IPS-NIHi7 (cell line): ENCODE data around the gene TMEM121.

Source experiments
- DNase-seq: peaks from one replicate; pipeline ENCODE4 v3.0.0; 2012; ENCODE audit warnings: mixed read lengths; ENCODE audit errors: extremely low spot score

The TMEM121 gene

DNA sequence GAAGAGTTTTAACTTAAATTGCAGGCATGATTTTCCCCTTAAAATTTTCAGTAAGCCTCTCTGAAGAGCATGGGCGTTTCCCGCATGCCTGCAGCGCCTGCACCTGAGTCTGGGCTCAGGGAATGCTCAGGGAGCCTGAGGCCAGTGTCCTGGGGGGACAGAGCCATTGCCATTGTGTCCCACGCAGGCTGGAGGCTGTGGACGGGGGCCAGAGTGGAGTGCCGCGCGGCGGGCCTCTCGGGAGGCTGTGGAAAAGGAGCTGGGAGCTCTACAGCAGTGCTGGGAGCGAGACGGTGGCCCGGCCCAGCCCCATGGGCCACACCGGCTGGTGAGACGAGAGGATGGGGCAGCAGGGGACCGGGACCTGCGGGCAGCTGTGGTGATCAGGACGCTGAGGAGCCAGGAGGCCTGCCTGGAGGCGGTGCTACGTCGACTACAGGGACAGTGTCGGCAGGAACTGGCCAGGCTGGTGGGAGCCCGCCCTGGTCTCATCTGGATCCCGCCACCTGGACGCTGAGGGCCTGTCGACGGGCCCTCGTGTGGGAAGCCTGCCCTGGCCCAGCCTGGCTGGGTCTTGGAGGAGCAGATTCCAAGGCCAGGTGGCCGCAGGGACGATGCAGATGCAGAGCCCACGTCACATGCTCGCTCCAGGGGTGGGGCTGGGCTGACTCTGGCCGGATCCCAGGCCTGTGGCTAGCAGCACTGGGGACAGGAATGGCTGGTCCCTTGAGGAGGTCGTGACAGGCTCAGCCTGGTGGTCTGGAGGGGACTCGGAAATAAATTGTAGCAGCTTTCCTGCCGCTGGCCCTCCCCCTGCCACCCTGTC is 27.7 kb upstream of the TMEM121 start:
- DNase-seq: no peak

DNA sequence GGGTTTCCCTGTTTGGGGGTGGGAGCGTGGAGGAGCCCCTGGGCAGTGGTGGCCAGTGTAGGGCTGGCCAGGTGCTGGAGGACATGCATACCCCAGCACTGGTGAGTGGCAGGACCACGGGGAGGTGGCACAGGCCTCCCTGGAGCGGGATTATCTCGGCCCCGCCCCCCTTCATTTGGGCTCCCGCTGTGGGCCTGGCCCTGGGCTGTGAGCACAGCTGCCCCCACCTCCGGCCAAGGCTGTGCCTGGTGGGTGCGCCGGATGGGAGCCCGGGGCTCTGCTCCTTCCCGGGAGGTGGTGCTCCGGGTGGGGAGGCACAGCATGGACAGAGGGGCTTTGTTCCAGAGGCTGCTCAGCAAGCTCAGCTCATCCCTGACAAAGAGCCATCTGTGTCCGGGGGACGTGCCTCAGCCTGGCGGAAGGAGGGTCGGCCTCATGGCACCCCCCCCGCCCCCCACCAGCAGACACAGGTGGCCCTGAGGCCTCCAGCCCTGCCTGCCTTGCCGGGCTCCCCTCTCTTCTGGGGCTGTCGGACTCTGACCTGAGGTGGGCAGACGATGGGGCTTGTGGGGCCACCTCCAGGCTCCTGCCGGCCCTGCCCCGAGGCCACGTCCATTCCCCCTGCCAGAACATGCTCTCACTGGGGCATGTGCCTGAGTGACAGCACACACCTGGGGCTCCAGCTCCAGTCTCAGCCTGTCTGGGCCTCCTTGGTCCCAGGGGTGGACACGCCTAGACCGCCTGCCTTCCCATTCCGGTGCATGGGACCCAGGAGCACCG is 26.9 kb upstream of the TMEM121 start:
- DNase-seq: no peak

DNA sequence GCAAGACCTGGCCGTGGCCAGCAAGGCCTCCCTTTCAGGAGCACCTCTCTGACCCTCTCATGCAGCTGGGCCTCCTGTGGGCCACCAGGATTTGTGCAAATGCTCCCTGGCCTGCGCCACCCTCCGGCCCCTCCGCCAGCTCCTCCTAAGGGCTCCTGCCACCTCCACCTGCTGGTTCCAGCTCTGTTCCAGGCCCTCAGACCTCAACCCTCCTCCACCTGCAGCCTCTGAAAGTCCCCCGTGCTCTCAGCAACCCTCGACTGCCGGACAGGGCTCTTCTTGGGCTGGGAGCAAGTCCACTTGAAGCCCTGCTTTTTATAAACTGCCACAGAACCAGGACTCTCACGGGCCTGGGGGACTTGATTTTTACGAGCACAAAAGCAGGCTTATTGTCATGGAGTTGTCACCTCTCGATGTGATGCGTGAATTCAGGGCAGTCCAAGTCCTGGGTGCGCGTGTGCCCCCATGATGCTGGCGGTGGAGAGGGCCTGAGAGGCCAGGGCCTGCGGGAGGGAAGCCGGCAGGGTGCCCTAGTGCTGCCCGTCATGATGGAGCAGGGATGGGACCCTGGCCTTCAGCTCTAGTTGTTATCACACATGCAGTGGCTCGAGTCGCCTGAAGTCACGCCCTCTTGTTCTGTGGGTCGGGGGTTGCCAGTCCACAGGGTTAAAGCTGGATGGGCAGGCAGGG is 26.2 kb upstream of the TMEM121 start:
- DNase-seq: no peak

DNA sequence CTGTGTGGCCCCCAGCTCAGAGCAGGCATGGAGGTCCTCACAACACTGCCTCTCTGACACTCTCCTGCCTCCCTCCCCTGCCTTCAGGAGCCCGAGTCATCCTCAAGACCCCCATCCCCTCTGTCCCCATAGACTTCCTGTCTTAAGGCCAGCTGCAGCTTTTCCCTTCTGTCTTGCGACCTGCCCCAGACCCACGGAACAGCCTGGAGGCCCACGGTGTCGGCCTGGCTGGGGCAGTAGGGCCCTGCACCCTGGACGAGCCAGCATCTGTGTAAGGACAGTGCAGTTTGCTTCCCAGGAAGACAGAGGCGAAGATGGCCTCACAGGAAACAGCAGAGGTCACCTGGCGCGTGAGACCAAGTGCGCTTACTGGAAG is 25.7 kb upstream of the TMEM121 start:
- no peak for DNase-seq

DNA sequence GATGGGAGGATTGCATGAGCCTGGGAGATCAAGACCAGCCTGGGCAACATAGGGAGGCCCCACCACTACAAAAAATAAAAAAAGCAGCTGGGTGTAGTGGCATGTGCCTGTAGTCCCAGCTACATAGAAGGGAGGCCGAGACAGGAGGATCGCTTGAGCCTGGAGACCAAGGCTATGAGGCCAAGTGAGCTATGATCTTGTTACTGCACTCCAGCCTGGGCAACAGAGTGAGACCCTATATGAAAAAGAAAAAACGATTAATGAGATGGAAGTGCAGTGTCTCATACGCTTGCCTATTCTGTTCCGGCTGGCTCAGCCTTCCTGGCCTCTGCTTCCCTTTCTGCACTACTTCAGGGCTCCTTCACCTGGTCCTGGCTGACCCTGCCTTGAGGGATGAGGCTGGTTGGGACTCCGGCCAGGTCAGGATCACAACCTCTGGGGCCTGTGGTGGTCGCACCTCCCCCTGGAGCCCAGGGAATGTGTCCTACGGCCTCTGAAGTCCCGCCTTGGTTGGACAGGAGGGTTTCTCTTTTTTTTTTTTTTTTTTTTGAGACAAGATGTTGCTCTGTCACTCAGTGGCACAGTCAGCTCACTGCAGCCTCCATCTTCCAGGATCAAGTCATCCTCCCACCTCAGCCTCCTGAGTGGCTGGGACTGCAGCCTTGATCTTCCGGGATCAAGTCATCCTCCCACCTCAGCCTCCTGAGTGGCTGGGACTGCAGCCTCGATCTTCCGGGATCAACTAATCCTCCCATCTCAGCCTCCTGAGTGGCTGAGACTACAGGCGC is 24.7 kb upstream of the TMEM121 start:
- DNase-seq: no peak

DNA sequence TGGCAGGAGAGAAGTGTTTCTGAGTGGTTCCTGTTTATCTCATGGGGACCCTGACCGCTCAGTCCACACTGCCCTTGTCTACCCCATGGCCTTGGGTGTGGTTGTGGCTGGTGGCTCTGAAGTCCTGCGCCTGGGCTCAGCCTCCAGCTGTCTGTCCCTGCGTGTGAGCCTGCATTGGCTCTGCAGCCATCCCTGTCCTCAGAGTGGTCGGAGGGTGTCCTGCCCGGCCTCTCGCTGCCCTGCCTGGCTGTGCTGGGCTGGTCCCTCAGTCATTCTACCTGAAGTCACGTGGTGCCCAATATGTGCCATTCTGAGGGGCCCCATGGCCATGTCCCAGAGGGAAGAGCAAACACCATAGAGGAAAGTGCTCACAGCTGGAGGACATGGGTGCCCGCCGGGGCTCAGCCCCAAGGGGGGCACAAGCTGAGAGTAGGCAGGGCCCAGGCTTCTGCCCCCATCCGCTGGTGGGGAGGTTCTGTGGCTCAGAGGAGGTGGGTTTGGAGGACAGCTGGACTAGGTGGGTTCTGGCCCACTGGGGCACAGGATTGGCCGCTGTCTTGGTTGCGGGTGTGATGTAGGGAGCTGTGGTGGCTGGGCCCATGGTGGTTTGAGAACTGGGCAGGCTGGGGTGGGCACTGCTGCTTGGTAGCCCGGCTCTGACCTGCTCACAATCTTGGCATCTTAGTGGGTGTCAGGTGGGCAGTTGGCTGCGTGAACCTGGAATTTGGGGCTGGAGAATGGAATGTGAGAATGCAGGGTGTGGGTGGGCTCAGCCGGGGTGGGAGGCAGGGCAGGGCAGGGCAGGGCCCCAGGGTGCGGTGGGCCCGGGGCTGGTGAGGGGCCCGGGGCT is 23.7 kb upstream of the TMEM121 start:
- no peak for DNase-seq

DNA sequence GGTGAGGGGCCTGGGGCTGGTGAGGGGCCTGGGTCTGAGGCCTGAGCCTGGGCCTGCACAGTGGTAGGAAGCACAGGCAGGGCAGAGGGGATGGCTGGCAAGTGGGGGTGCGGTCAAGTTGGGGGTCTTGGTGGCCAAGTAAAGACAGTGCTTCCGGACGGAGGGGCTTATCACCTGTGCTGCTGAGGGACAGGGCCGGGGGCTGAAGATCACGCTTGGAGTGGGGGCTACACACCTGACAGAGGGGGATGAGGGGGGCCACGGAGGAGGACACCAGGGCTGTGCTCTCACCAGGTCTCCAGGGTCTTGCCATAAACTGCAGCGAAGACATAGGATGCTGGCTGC is 23.1 kb upstream of the TMEM121 start:
- no peak for DNase-seq

DNA sequence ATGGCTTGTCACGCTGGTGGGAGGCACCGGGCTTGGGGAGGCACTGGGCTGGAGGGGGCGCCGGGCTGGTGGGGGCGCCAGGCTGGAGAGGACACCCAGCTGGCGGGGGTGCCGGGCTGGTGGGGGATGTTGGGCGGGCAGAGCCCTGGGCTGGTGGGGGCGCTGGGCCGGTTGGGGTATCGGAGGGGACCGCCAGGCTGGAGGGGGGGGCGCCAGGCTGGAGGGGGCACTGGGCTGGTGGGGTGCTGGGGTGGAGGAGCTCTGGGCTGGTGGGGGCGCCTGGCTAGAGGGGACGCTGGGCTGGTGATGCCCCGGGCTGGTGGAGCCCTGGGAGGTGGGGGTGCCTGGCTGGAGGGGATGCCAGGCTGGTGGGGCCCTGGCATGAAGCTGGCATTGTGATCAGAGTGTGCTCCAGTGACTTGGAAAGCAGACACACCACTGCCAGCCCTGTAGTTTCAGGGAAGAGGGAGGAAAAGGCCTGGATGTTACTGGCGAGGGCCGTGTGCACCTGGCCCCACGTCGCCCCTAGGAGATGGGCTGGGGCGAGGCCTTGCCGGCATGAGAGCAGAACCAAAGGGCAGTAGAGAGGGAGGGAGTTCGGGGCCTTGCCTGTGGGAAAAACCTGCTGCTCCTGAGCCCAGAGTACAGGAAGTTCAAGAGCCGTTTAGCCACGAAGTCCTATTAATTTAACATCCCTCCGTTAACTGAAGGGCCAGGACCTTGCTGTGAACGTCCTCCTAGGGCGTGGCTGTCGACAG is 22.3 kb upstream of the TMEM121 start:
- DNase-seq: no peak

DNA sequence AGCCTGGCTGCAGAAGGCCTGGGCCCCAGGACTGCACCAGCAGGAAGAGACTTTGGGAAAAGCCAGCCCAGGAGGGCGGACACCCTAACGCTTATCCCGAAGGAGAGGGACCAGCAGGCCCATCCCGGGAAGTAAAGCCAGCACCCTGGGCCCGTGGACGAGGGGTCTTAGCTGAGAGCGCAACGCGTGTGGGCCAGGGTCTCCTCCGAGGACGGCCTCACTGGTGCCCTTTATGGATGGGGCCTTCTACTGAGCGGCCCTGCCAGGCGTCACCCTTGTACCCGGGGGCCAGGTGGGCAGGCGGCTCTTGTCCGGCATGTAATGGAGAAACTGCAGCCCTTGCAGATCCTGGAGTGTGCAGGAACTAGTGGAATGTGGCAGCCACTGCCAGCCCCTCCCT is 21.3 kb upstream of the TMEM121 start:
- DNase-seq: no peak

DNA sequence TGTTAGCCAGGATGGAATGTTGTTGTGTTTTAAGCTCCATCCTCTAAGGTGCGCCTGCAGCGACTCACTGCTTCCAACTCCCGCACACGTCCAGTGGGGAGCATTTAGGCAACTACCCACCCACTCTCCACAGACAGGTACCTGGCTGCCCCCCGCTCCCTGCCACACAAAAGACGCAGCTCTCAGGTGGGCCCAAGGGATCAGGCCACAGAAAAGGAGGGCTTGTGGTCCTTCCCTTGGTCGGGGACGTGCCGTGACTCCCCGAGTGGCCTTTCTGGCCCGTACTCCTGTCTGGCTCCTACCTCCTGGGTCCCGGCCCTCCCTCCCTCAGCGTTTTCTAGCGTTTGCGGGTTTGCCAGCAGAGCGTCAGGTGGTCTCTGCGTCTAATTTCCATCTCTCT is 19.1 kb upstream of the TMEM121 start:
- no peak for DNase-seq

DNA sequence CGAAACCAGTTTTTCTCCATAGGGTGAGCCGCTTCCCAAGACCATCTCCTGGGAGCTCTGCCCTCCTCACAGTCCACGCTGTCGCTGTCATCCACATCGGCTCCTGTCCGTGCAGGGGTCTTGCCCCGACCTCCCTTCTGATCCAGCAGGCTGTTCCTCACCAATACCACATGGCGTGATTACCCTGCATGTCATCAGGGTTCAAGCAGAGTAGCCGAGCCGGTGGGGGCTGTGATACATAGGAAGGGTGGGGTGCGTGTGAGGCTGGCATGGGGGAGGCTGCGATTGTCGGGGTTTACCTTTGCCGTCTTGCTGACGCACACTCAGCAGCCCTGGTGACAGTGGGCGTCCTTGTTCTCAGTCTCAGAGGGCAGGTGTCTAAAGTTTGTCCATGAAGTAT is 18.3 kb upstream of the TMEM121 start:
- DNase-seq: no peak

DNA sequence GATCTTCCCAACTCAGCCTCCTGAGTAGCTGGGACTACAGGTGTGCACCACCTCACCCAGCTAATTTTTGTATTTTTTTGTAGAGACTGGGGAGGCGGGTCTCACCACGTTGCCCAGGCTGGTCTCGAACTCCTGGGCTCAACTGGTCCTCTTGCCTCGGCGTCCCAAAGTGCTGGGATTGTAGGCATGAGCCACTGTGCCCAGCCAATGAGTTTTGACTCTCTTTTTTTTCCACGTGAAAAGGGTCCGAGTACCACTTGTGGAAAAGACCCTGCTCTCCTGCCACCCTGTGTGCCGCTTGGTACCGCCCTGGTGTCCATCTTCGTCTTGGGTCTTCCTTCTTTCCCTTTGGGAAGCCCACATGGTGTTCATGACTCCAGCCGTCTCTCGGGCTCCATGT is 17.8 kb upstream of the TMEM121 start:
- DNase-seq: no peak

DNA sequence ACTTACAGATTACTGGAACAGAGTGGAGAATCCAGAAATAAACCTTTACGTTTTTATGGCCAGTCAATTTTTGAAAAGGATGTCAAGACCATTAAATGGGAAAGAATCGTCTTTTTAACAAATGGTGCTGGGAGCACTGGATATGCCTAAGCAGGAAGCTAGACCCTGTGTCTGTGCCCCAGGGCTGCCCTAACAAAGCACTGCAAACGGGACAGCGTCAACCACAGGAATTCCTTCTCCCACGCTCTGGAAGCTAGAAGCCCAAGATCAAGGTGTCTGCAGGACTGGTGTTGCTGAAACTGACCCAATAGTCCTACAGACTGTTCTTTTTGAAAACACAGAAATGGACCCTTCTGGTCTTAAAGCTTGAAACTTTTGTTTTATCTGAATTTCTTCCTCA is 9.3 kb upstream of the TMEM121 start:
- no peak for DNase-seq

DNA sequence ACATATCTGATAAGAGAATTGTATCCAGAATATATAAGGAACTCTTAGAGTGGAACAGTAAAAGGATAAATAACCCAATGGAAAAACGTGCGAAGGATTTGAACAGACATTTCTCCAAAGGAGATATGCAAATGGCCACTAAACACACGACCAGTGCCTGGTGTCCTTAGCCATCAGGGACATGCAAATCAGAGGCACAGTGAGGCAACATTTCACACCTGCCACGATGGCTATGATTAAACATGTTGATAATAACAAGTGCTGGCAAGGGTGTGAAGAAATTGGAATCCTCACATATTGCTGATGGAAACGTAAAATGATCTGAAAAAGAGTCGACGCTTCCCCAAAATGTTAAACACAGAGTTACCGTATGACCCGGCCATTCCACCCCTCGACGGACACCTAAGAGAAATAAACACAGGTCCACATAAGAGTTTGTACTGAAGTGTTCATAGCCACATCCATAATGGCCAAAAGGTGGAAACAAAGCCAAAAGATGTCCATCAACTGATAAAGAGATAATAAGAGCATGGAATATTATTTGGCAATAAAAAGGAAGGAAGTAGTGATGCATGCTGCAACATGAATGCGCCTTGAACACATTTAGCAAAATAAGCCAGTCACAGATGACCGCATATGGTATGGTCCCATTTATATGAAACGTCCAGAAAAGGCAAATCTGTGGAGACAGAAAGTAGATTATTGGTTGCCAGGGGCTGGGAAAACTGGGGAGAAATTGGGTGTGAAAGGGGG is 6.3 kb upstream of the TMEM121 start:
- no peak for DNase-seq

DNA sequence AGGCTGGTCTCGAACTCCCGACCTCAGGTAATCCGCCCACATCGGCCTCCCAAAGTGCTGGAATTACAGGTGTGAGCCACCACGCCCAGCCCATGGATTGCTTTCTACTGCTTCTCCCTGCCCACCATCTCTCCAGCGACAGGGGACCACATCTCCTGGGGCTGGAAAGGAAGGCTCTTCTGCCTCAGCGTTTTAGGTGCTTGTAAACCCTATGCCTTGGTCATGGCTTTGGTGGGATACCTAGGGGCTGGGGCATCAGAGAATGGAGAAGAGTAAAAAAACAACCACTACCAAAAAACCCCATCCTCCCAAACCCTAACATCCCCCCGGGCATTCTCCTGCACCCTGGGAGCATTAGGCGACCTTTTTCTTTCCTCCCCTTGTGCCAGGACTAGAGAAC is 1.1 kb upstream of the TMEM121 start:
- no peak for DNase-seq

DNA sequence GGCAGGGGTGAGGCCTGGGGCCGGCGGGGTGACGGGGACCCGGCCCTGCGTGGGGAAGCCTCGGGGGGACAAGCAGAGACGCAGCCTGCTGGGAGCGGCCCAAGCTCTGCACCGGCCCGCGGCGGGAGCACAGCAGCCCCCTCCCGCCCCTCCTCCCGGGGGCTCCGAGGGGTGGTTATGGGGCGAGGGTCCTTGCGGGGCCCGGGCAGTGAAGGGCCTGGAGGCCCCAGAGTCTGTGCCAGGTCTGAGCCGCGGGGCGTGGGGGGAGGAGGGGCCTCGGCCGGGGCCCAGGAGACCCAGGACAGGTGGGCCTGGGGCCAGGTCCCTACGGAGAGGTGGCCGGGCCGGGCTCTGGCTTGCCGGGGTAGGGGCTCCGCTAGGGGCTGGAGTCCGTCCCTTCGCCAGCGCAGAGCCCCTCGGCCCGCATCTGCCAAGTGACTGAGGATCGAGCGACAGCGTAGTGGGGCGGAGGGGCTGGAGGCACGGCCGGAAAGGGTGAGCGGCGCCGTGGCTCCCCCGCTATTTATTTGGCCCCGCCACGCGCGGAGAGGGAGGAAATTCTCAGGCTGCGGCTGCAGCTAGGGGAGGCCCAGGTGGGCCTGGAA is 495 bp downstream of the TMEM121 start:
- DNase-seq: no peak

DNA sequence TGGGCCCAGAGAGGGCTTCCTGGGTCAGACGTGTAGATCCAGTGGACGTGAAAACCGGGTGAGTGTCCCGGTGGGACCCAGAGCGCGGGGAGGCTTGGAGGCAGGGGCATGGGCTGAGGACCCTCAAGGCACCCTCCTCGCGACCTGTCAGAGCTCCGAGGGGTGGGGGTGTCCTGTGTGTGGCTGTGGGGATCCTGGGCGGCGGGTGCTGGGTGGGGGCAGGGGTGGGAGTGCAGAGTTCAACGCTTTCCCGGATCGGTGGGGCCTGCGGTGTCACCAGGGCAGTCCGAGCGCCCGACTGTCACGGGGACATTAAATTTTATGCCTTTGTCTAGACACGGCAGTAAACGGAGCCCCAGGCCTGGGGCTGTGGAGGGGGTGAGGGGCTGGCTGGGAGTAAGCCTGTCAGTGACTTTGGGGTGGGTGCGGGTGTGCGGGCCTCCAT is 1.0 kb downstream of the TMEM121 start:
- DNase-seq: no peak

DNA sequence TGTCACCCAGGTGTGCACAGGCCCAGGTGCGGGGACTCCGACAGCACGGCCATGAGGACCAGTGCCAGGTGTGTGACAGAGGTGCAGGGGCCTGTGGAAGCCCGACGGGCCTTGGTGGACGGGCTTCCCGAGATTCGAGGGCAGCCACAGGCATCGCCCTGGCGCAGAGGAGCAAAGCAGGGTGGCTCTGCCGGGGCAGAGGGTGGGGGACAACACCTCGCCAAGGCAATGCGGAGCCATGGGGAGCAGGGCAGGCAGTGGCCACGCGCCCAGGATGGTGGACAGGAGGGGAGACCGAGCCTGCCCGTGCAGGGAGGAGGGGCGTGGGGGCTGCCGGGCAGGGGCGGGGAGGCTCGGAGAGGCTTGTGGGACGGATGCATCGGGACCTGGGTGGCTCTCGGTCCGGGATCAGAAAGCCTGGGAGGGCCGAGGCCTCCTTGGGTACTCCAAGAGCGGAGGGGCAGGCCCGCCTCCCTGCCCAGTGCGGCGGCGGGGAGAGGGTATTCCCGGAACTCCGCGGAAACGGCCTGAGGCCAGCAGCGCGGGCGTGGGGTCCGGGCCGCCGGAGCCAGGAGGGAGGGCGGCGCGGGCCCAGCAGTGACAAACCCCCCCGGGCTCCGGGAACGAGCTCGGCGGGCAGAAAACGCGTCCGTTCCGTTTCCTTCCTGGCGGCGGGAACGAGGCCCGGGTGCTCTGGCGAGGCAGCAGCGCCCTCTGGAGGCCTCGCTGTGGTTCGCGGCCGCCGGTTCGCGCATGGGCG is 1.6 kb downstream of the TMEM121 start:
- peak; percentile 87 for DNase-seq
